Muscle layer of colon (tissue), 2 donors: Measurements from ENCODE around the gene NFS1.
"Not testable (repeated sequence)": the region's sequence is repeated elsewhere in the genome, so short reads cannot be mapped to it uniquely, and the experiment has no call there.

ENCODE experiments used
- H3K27ac ChIP-seq: one replicate; pipeline ENCODE4 v1.7.0; 2013; ENCODE audit warnings: low read depth, mild to moderate bottlenecking, low read length, moderate library complexity
- H3K27me3 ChIP-seq, 2 donors: one replicate each; pipeline ENCODE4 v1.7.0; 2013; ENCODE audit warnings: low read length in 2 of 2, mild to moderate bottlenecking in 2 of 2; ENCODE audit not compliant: insufficient read depth in 2 of 2, control insufficient read depth in 1 of 2
- H3K36me3 ChIP-seq: one replicate; pipeline ENCODE4 v1.7.0; 2013; ENCODE audit warnings: mild to moderate bottlenecking, low read length; ENCODE audit not compliant: insufficient read depth
- H3K4me1 ChIP-seq: one replicate; pipeline ENCODE4 v1.7.0; 2013; ENCODE audit warnings: mild to moderate bottlenecking, low read length; ENCODE audit not compliant: insufficient read depth
- H3K4me3 ChIP-seq, 2 donors: one replicate each; pipeline ENCODE4 v1.7.0; 2013; ENCODE audit warnings: low read length in 2 of 2, low read depth in 1 of 2, mild to moderate bottlenecking in 1 of 2, moderate library complexity in 1 of 2
- H3K9ac ChIP-seq: one replicate; pipeline ENCODE4 v1.7.0; 2013; ENCODE audit warnings: low read length
- H3K9me3 ChIP-seq: one replicate; pipeline ENCODE4 v1.7.0; 2013; ENCODE audit warnings: mild to moderate bottlenecking, low read length
- donor health status: abdominal sarcoma.
- donor health status: Adenocarcinoma of cecum.

Gene NFS1

GRCh38 chr20:35685368-35685767 lies 13.8 kb downstream of the NFS1 start:
- peaks cover 15% of the 10 kb centered on the region for H3K36me3 ChIP-seq
- peaks cover 16% of the 10 kb centered on the region for H3K4me1 ChIP-seq
- not testable (repeated sequence) for H3K4me3 ChIP-seq, H3K27ac ChIP-seq, H3K9ac ChIP-seq, H3K9me3 ChIP-seq, H3K27me3 ChIP-seq

- H3K4me3 ChIP-seq: no peak overlapping the region
- peaks cover 17% of the 10 kb centered on the region for H3K4me1 ChIP-seq
- no peak overlapping the region for H3K9ac ChIP-seq
- H3K27ac ChIP-seq: no peak overlapping the region
- H3K9me3 ChIP-seq: no peaks in the 10 kb centered on the region
- H3K36me3 ChIP-seq: no peaks in the 10 kb centered on the region
- H3K27me3 ChIP-seq: no peaks in the 10 kb centered on the region
Observed at GRCh38 chr20:35681960-35682359, 17.2 kb downstream of the NFS1 start.

GRCh38 chr20:35680452-35681183 lies 18.5 kb downstream of the NFS1 start:
- Histone ChIP-seq H3K36me3 (no peaks in the 10 kb centered on the region), H3K9ac (no peak overlapping the region), H3K4me1 (peaks cover 17% of the 10 kb centered on the region), H3K4me3 (no peak overlapping the region), H3K27ac (no peak overlapping the region), H3K27me3 (no peaks in the 10 kb centered on the region), H3K9me3 (no peaks in the 10 kb centered on the region)

GRCh38 chr20:35674921-35675320 lies 24.2 kb downstream of the NFS1 start:
- H3K27me3 ChIP-seq: no peaks in the 10 kb centered on the region
- peaks cover 31% of the 10 kb centered on the region for H3K36me3 ChIP-seq
- H3K4me3 ChIP-seq: no peak overlapping the region
- H3K9ac ChIP-seq: no peak overlapping the region
- H3K4me1 ChIP-seq: no peaks in the 10 kb centered on the region
- H3K9me3 ChIP-seq: no peaks in the 10 kb centered on the region
- no peak overlapping the region for H3K27ac ChIP-seq

GRCh38 chr20:35673884-35674283 lies 25.3 kb downstream of the NFS1 start:
- Histone ChIP-seq H3K27me3 (no peaks in the 10 kb centered on the region), H3K36me3 (peaks cover 31% of the 10 kb centered on the region), H3K4me1 (no peaks in the 10 kb centered on the region), H3K27ac (no peak overlapping the region), H3K9ac (no peak overlapping the region), H3K4me3 (no peak overlapping the region), H3K9me3 (no peaks in the 10 kb centered on the region)

- Histone ChIP-seq H3K4me1 (no peaks in the 10 kb centered on the region), H3K27ac (no peak overlapping the region), H3K9ac (no peak overlapping the region), H3K9me3 (no peaks in the 10 kb centered on the region), H3K36me3 (peaks cover 30% of the 10 kb centered on the region), H3K4me3 (no peak overlapping the region), H3K27me3 (no peaks in the 10 kb centered on the region)
Observed at GRCh38 chr20:35669681-35670080, 29.5 kb downstream of the NFS1 start.

GRCh38 chr20:35669221-35669620 lies 29.9 kb downstream of the NFS1 start:
- Histone ChIP-seq H3K4me3 (no peak overlapping the region), H3K36me3 (peaks cover 26% of the 10 kb centered on the region), H3K9me3 (no peaks in the 10 kb centered on the region), H3K4me1 (no peaks in the 10 kb centered on the region), H3K27ac (no peak overlapping the region), H3K27me3 (no peaks in the 10 kb centered on the region), H3K9ac (no peak overlapping the region)

- H3K4me3 ChIP-seq: no peak overlapping the region
- no peak overlapping the region for H3K27ac ChIP-seq
- H3K4me1 ChIP-seq: peaks cover 16% of the 10 kb centered on the region
- no peaks in the 10 kb centered on the region for H3K27me3 ChIP-seq
- peaks cover 6% of the 10 kb centered on the region for H3K36me3 ChIP-seq
- H3K9ac ChIP-seq: no peak overlapping the region
- H3K9me3 ChIP-seq: no peaks in the 10 kb centered on the region
Observed at GRCh38 chr20:35665949-35666288, 33.2 kb downstream of the NFS1 start.

- Histone ChIP-seq H3K4me3 (peak within 1 kb of the TSS; percentile 98 to 100), H3K4me1 (peaks cover 28% of the 10 kb centered on the region), H3K36me3 (no peaks in the 10 kb centered on the region), H3K27ac (peak within 1 kb of the TSS; percentile 99), H3K9me3 (no peaks in the 10 kb centered on the region), H3K9ac (peak within 1 kb of the TSS; percentile 100), H3K27me3 (no peaks in the 10 kb centered on the region)
Observed at GRCh38 chr20:35664466-35665206, 34.5 kb downstream of the NFS1 start, which contains the start of the genes CPNE1 and RBM12. Gene CPNE1, minus strand, starts transcription at chr20:35664900. Its CDS starts 31,977 bp downstream, at chr20:35632923. Gene RBM12, minus strand, starts transcription at chr20:35664900. Its CDS starts 9,578 bp downstream, at chr20:35655322.

- H3K9ac ChIP-seq: peak overlapping the region; percentile 100
- H3K27ac ChIP-seq: peak overlapping the region; percentile 99
- H3K4me3 ChIP-seq: peak overlapping the region; percentile 98 to 100
- no peaks in the 10 kb centered on the region for H3K9me3 ChIP-seq
- H3K27me3 ChIP-seq: no peaks in the 10 kb centered on the region
- no peaks in the 10 kb centered on the region for H3K36me3 ChIP-seq
- H3K4me1 ChIP-seq: peaks cover 35% of the 10 kb centered on the region
Observed at GRCh38 chr20:35663516-35664465, 35.4 kb downstream of the NFS1 start.

- H3K27ac ChIP-seq: no peak overlapping the region
- H3K36me3 ChIP-seq: no peaks in the 10 kb centered on the region
- H3K9me3 ChIP-seq: no peaks in the 10 kb centered on the region
- no peaks in the 10 kb centered on the region for H3K27me3 ChIP-seq
- H3K4me1 ChIP-seq: peaks cover 42% of the 10 kb centered on the region
- peak overlapping the region in 1 of 2 donors; percentile 2 for H3K4me3 ChIP-seq
- no peak overlapping the region for H3K9ac ChIP-seq
Observed at GRCh38 chr20:35662551-35662950, 36.6 kb downstream of the NFS1 start.
